PC-3 (cell line): ENCODE measurements around the gene METTL8.

Experiments used
- EZH2 ChIP-seq: fragments of 300-600 bp; sonication (generic); IDR thresholded peaks from one replicate; pipeline ENCODE4 v1.6.1; 2017; ENCODE audit warnings: antibody characterized with exemption, mild to moderate bottlenecking, low read length; ENCODE audit not compliant: unreplicated experiment
- EZH2phosphoT487 ChIP-seq: fragments of 300-600 bp; sonication (generic); IDR thresholded peaks from 2 replicates; pipeline ENCODE4 v1.6.1; 2018; ENCODE audit warnings: mild to moderate bottlenecking, antibody characterized with exemption, low read length, borderline replicate concordance
- TF ChIP-seq, protein P1 (sequence below): fragments of 300-600 bp; sonication (generic); conservative IDR thresholded peaks from 2 replicates; pipeline ENCODE4 v1.5.1; 2017; ENCODE audit warnings: antibody characterized with exemption, low read depth, mild to moderate bottlenecking, low read length

DNA sequence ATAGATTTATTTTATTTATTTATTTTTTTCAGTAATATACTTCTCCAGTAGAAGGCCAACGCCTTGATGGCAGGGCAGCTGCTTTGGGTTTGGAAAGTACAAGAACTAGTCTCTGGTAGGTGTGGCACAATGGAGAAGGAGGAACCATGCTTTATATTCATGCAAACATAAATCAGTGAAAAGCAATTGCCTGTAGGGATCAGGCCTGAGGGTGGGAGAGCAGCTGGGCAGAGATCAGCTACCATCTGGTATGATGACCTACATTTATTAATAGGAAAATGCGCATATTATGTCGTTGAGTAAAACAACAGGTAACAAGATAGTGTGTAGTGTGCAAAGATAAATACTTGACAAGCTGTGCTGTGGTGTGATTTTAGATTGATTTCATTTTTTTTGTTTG lies 152.7 kb downstream of the METTL8 start:
- TF ChIP-seq, protein P1, sequence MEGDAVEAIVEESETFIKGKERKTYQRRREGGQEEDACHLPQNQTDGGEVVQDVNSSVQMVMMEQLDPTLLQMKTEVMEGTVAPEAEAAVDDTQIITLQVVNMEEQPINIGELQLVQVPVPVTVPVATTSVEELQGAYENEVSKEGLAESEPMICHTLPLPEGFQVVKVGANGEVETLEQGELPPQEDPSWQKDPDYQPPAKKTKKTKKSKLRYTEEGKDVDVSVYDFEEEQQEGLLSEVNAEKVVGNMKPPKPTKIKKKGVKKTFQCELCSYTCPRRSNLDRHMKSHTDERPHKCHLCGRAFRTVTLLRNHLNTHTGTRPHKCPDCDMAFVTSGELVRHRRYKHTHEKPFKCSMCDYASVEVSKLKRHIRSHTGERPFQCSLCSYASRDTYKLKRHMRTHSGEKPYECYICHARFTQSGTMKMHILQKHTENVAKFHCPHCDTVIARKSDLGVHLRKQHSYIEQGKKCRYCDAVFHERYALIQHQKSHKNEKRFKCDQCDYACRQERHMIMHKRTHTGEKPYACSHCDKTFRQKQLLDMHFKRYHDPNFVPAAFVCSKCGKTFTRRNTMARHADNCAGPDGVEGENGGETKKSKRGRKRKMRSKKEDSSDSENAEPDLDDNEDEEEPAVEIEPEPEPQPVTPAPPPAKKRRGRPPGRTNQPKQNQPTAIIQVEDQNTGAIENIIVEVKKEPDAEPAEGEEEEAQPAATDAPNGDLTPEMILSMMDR: no peak
- no peak for TF ChIP-seq EZH2
- TF ChIP-seq EZH2phosphoT487: no peak
